H9 (cell line): ENCODE results near the gene LRCOL1. TPM values are rescaled to one million over a fixed set of nuclear protein-coding genes. Genes with fewer than 3 reads are reported as not detected.

Experiments used
- DNase-seq: peaks from one replicate; pipeline ENCODE4 v3.0.0-alpha.2; 2017
- H2AFZ ChIP-seq: one replicate; pipeline ENCODE4 v1.6.1; 2013; ENCODE audit warnings: mild to moderate bottlenecking, low read length, control low read depth, moderate library complexity
- H2AK5ac ChIP-seq: 2 replicates; pipeline ENCODE4 v1.6.1; 2013; ENCODE audit warnings: low read length, control low read depth, mixed read lengths; ENCODE audit not compliant: insufficient read length
- H2BK120ac ChIP-seq: one replicate; pipeline ENCODE4 v1.6.1; 2013; ENCODE audit warnings: low read depth, mild to moderate bottlenecking, low read length, control low read depth, inconsistent platforms; ENCODE audit not compliant: poor library complexity, severe bottlenecking
- H2BK12ac ChIP-seq: 2 replicates; pipeline ENCODE4 v1.6.1; 2013; ENCODE audit warnings: low read length, control low read depth, mixed read lengths, low read depth; ENCODE audit not compliant: insufficient read length
- H2BK15ac ChIP-seq: 2 replicates; pipeline ENCODE4 v1.6.1; 2013; ENCODE audit warnings: low read depth, low read length, control low read depth
- H2BK20ac ChIP-seq: one replicate; pipeline ENCODE4 v1.6.1; 2013; ENCODE audit warnings: low read depth, mild to moderate bottlenecking, low read length, control low read depth, inconsistent platforms; ENCODE audit not compliant: poor library complexity, severe bottlenecking
- H2BK5ac ChIP-seq: 2 replicates; pipeline ENCODE4 v1.6.1; 2013; ENCODE audit warnings: low read length, control low read depth, mixed read lengths; ENCODE audit not compliant: insufficient read length
- H3K14ac ChIP-seq: 2 replicates; pipeline ENCODE4 v1.6.1; 2013; ENCODE audit warnings: low read length, control low read depth; ENCODE audit not compliant: insufficient read depth
- H3K18ac ChIP-seq: 2 replicates; pipeline ENCODE4 v1.6.1; 2013; ENCODE audit warnings: low read depth, mild to moderate bottlenecking, mixed read lengths, low read length, control low read depth; ENCODE audit not compliant: insufficient read length
- H3K23ac ChIP-seq: 2 replicates; pipeline ENCODE4 v1.6.1; 2013; ENCODE audit warnings: low read length, control low read depth, mixed read lengths, low read depth; ENCODE audit not compliant: insufficient read length
- H3K23me2 ChIP-seq: 2 replicates; pipeline ENCODE4 v1.6.1; 2013; ENCODE audit warnings: low read depth, mild to moderate bottlenecking, mixed read lengths, low read length, control low read depth; ENCODE audit not compliant: insufficient read length, poor library complexity, severe bottlenecking
- H3K27ac ChIP-seq: 2 replicates; pipeline ENCODE4 v1.5.1; 2013; ENCODE audit warnings: low read length, control low read depth, mixed read lengths, low read depth; ENCODE audit not compliant: insufficient read length
- H3K27me3 ChIP-seq: 2 replicates; pipeline ENCODE4 v1.6.1; 2013; ENCODE audit warnings: low read length, control low read depth, inconsistent platforms; ENCODE audit not compliant: insufficient read depth
- H3K4ac ChIP-seq: 2 replicates; pipeline ENCODE4 v1.6.1; 2013; ENCODE audit warnings: low read depth, mild to moderate bottlenecking, control low read depth, inconsistent platforms, low read length, moderate library complexity
- H3K4me1 ChIP-seq: 2 replicates; pipeline ENCODE4 v1.6.1; 2013; ENCODE audit warnings: low read length, control low read depth, inconsistent platforms; ENCODE audit not compliant: insufficient read depth
- H3K4me2 ChIP-seq: 2 replicates; pipeline ENCODE4 v1.6.1; 2013; ENCODE audit warnings: low read length, control low read depth, mixed read lengths; ENCODE audit not compliant: insufficient read length, insufficient read depth
- H3K56ac ChIP-seq: 2 replicates; pipeline ENCODE4 v1.6.1; 2013; ENCODE audit warnings: low read depth, mild to moderate bottlenecking, mixed read lengths, low read length, control low read depth; ENCODE audit not compliant: insufficient read length
- H3K79me1 ChIP-seq: 2 replicates; pipeline ENCODE4 v1.6.1; 2013; ENCODE audit warnings: low read depth, mild to moderate bottlenecking, moderate library complexity, low read length, control low read depth, inconsistent platforms; ENCODE audit not compliant: insufficient read depth, poor library complexity, severe bottlenecking
- H3K79me2 ChIP-seq: 2 replicates; pipeline ENCODE4 v1.6.1; 2013; ENCODE audit warnings: low read length, control low read depth, inconsistent platforms; ENCODE audit not compliant: insufficient read depth
- H3K9ac ChIP-seq: 2 replicates; pipeline ENCODE4 v1.6.1; 2013; ENCODE audit warnings: low read length, control low read depth, mixed read lengths; ENCODE audit not compliant: insufficient read length; ENCODE audit errors: extremely low read depth
- H3K9me3 ChIP-seq: one replicate; pipeline ENCODE4 v1.6.1; 2013; ENCODE audit warnings: low read depth, low read length, inconsistent platforms; ENCODE audit not compliant: control insufficient read depth
- H3T11ph ChIP-seq: one replicate; pipeline ENCODE4 v1.6.1; 2013; ENCODE audit warnings: mild to moderate bottlenecking, low read length, control low read depth, inconsistent platforms
- H4K20me1 ChIP-seq: one replicate; pipeline ENCODE4 v1.6.1; 2013; ENCODE audit not compliant: control insufficient read depth, insufficient read length, insufficient read depth
- H4K5ac ChIP-seq: 2 replicates; pipeline ENCODE4 v1.6.1; 2013; ENCODE audit warnings: low read depth, mild to moderate bottlenecking, mixed read lengths, low read length, control low read depth; ENCODE audit not compliant: insufficient read length
- H4K8ac ChIP-seq: replicated peaks from 2 replicates; pipeline ENCODE4 v1.6.1; 2013; ENCODE audit warnings: low read length, control low read depth, mixed read lengths, low read depth; ENCODE audit not compliant: insufficient read length
- H4K91ac ChIP-seq: 2 replicates; pipeline ENCODE4 v1.6.1; 2013; ENCODE audit warnings: low read depth, mild to moderate bottlenecking, moderate library complexity, mixed read lengths, low read length, control low read depth; ENCODE audit not compliant: insufficient read length
- H3K27ac Mint-ChIP-seq, 3 experiments: 2 replicates in 2 of 3; 3 replicates in 1 of 3; pipeline ENCODE4 v1.8.0; 2020 to 2021; ENCODE audit warnings: mixed read lengths in 3 of 3, mild to moderate bottlenecking in 1 of 3, moderate library complexity in 1 of 3
- H3K27me3 Mint-ChIP-seq: 2 replicates; pipeline ENCODE4 v1.8.0; 2021; ENCODE audit warnings: low read depth, mild to moderate bottlenecking, moderate library complexity, mixed read lengths
- H3K36me3 Mint-ChIP-seq, 3 experiments: 2 replicates in 2 of 3; 3 replicates in 1 of 3; pipeline ENCODE4 v1.8.0; 2020 to 2021; ENCODE audit warnings: low read depth in 3 of 3, mixed read lengths in 3 of 3; ENCODE audit not compliant: insufficient read depth in 1 of 3
- H3K4me1 Mint-ChIP-seq, 2 experiments: 2 replicates each; pipeline ENCODE4 v1.8.0; 2020; ENCODE audit warnings: mixed read lengths in 2 of 2
- H3K4me3 Mint-ChIP-seq, 2 experiments: 2 replicates in 1 of 2; 3 replicates in 1 of 2; pipeline ENCODE4 v1.8.0; 2020 to 2021; ENCODE audit warnings: mild to moderate bottlenecking in 2 of 2, mixed read lengths in 2 of 2, moderate library complexity in 1 of 2
- H3K9me3 Mint-ChIP-seq, 2 experiments: 2 replicates in 1 of 2; 3 replicates in 1 of 2; pipeline ENCODE4 v1.8.0; 2020; ENCODE audit warnings: mild to moderate bottlenecking in 2 of 2, mixed read lengths in 2 of 2, moderate library complexity in 1 of 2
- CTCF ChIP-seq: fragments of 200-600 bp; sonication (generic); conservative IDR thresholded peaks from 3 replicates; pipeline ENCODE4 v1.8.0; 2021; ENCODE audit warnings: antibody characterized with exemption, mild to moderate bottlenecking
- WGBS: extraction: QIAGEN DNeasy Blood & Tissue Kit; methylation state at CpG from one replicate; pipeline ENCODE4 v1.1.7; 2013; ENCODE audit warnings: missing lambda C conversion rate, low lambda C conversion rate, mixed read lengths; ENCODE audit not compliant: insufficient read length; ENCODE audit errors: extremely low coverage; 5-methylcytosine and 5-hydroxymethylcytosine counted together
- total RNA-seq: library from RNA; stranded (reverse); gene quantifications from 2 replicates; pipeline ENCODE4 v1.2.1, GENCODE V29; 2021

The LRCOL1 gene
- total RNA-seq, 1 experiment from 2014 or later: not detected

DNA sequence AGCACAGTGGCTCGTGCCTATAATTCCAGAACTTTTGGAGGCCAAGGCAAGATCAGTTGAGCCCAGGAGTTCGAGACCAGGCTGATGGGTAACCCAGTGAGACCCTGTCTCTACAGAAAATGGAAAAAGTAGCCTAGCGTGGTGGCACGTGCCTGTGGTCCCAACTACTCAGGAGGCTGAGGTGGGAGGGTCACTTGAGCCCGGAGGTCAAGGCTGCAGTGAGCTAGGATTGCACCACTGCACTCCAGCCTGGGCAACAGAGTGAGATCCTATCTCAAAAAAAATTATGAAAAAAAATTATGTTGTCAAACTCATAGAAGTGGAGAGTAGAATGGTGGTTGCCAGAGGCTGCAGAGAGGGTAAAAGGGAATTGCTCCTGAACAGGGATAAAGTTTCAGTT, 3.6 kb upstream of the LRCOL1 start:
- no peak overlapping the region for H4K8ac ChIP-seq
- peaks cover 94% of the 10 kb centered on the region for H3K27me3 Mint-ChIP-seq
- H2AFZ ChIP-seq: no peak overlapping the region
- H3K4me1 Mint-ChIP-seq: peaks cover 4 to 6% of the 10 kb centered on the region in 2 experiments
- TF ChIP-seq CTCF: no peak
- H3K9me3 Mint-ChIP-seq: peaks cover 36 to 37% of the 10 kb centered on the region in 2 experiments
- no peak overlapping the region for H3K4ac ChIP-seq
- H2BK20ac ChIP-seq: no peak overlapping the region
- no peak overlapping the region for H3T11ph ChIP-seq
- H2BK12ac ChIP-seq: no peak overlapping the region
- H2BK5ac ChIP-seq: no peak overlapping the region
- H3K79me2 ChIP-seq: no peaks in the 10 kb centered on the region
- no peak overlapping the region for H3K4me3 Mint-ChIP-seq
- H3K4me2 ChIP-seq: no peak overlapping the region
- no peak overlapping the region for H4K91ac ChIP-seq
- H2BK120ac ChIP-seq: no peak overlapping the region
- no peaks in the 10 kb centered on the region for H4K20me1 ChIP-seq
- H4K5ac ChIP-seq: no peak overlapping the region
- H3K9me3 ChIP-seq: peaks cover 27% of the 10 kb centered on the region
- no peaks in the 10 kb centered on the region for H3K79me1 ChIP-seq
- no peak overlapping the region for H3K27ac Mint-ChIP-seq
- no peak for DNase-seq
- H3K56ac ChIP-seq: no peak overlapping the region
- H3K14ac ChIP-seq: no peak overlapping the region
- H2BK15ac ChIP-seq: no peak overlapping the region
- no CpG with 5 or more reads among the region's 5 CpGs for WGBS
- peaks cover 29% of the 10 kb centered on the region for H3K27me3 ChIP-seq
- H3K23me2 ChIP-seq: no peaks in the 10 kb centered on the region
- H2AK5ac ChIP-seq: no peak overlapping the region
- no peak overlapping the region for H3K23ac ChIP-seq
- no peak overlapping the region for H3K18ac ChIP-seq
- H3K27ac ChIP-seq: no peak overlapping the region
- H3K4me1 ChIP-seq: no peaks in the 10 kb centered on the region
- no peak overlapping the region for H3K9ac ChIP-seq
- peaks cover 3 to 9% (median 4%) of the 10 kb centered on the region in 3 experiments; a peak in 5 of 7 replicates for H3K36me3 Mint-ChIP-seq
